ENCODE results near the gene GKN2. TPM values are rescaled to one million over a fixed set of nuclear protein-coding genes. Genes with fewer than 3 reads are reported as not detected.

GKN2 gene
- polyA plus RNA-seq, 3 donors, result not detected

DNA sequence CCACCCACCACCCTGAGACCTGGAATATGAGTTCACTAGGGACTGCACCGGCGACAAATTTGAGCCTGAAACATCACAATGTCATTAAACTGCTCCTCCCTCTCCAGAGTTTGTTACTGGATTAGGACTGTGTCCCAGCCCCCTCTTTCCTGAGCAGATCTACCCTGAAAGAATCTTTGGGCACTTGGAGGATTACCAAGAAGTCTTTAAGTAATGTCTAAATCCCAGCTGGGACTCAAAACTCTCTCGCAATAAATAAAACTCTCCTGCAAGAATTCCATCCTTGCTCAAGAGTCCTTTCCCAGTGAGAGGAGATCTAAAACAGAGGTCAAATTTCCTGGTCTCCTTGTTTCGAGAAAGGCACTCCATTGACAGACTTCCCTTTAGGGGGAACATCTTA is 20.9 kb downstream of the GKN2 start:
- DNase-seq (ENCODE audit: extremely low read depth in 1 of 11, low read depth in 9 of 11, low spot score in 4 of 11), result no peak

DNA sequence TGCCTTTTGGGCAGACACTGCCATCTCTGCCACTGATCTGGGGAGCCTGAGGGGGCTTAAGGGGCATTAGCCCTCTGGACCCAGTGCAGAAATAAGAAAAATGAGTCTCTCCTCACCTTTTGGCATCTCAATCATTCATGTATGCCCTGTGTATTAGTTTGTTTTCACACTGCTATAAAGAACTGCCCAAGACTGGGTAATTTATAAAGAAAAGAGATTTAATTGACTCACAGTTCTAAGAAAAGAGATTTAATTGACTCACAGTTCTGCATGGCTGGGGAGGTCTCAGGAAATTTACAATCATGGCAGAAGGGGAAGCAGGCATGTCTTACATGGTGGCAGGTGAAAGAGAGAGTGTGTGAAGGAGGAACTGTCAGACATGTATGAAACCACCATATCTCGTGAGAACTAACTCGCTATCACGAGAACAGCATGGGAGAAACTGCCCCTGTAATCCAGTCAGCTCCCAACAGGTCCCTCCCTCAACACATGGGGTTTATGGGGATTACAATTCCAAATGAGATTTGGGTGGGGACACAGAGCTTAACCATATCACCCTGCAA is 21.5 kb downstream of the GKN2 start:
- DNase-seq (ENCODE audit: extremely low read depth in 1 of 11, low read depth in 9 of 11, low spot score in 4 of 11), result no peak

- DNase-seq (ENCODE audit: extremely low read depth in 1 of 11, low read depth in 9 of 11, low spot score in 4 of 11), result no peak
Measured at GRCh38 chr2:68926796-68927195, 25.9 kb downstream of the GKN2 start.

GRCh38 chr2:68925295-68925896 is 27.3 kb downstream of the GKN2 start:
- peak in 10 of 11 donors; percentile 4 to 46 (median 31) for DNase-seq (ENCODE audit: extremely low read depth in 1 of 11, low read depth in 9 of 11, low spot score in 4 of 11)

DNA sequence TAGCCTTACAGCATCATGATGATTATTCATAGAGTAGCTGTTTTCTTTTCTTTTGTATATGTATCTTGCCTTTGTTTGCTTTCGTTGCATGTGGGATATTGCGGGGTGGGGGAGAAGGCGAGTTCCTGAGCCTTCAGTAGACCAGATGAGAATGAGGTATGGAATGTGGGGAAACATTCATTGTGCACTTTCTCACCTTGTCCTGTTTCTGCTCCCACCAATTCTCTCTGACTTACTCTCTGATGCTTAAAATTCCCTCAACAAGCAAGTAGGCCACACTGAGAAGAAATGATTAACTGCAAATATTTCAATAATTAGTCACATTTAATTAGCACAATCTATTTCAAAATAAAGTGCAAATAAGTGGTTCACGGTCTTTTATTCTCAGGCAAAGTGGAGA is 31.0 kb downstream of the GKN2 start:
- DNase-seq (ENCODE audit: extremely low read depth in 1 of 11, low read depth in 9 of 11, low spot score in 4 of 11), result no peak

DNA sequence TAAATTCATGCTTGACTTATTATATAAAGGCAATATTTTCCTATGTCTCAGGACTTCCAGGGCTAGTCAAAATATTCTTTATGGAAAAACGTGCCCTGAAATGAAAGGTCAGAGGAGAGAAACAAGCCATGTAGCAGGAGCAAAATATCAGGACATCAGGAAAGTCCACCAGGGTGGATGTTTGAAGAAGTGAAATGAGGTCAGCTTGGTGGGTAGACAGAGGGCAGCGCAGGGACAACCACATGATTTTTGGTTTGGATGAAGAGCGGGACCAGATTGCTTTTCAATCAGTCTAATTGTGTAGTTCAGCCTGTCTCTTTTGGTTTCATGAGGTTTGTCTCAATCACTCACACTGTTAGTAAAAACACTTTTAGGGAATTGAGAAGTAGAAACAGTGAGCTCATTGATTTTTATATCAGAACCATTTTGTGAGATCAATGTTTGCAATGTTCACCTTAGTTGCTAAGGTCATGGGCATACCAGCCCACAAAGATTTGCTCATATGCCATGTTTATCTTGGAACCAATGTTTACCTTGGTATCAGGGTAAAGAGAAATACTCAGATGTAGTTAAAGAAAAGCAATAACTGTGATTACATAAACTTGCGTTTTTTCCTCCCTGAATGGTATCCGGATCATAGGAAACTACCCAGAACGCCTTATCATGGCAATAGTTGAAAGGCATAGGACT is 32.1 kb downstream of the GKN2 start:
- no peak for DNase-seq (ENCODE audit: extremely low read depth in 1 of 11, low read depth in 9 of 11, low spot score in 4 of 11)

- DNase-seq (ENCODE audit: extremely low read depth in 1 of 11, low read depth in 9 of 11, low spot score in 4 of 11), result no peak
Measured at GRCh38 chr2:68918497-68918896, 34.2 kb downstream of the GKN2 start.

DNA sequence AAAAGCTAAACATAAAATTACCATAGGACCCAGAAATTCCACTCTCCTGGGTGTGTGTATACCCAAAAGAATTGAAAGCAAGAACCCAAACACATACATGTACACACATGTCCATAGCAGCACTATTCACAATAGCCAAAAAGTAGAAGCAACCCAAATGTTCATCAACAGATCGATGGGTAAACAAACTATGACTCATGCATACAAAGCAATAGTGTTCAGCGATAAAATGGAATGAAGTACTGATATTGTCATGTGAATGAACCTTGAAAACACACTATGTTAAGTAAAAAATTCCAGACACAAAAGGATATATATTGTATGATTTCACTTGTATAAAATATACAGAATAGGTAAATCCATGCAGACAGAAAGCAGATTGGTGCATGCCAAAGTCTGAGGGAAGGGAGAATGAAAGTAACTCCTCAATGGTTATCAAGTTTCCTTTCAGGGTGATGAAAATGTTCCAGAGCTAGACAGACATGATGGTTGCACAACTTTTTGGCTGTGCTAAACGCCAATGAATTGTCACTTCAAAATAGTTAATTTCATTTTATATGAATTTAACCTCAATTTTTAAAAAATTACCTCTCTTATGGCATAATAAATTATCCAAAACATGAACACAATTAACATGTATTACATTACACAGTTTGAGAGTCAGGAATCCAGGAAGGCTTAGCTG is 35.5 kb downstream of the GKN2 start:
- no peak for DNase-seq (ENCODE audit: extremely low read depth in 1 of 11, low read depth in 9 of 11, low spot score in 4 of 11)

DNA sequence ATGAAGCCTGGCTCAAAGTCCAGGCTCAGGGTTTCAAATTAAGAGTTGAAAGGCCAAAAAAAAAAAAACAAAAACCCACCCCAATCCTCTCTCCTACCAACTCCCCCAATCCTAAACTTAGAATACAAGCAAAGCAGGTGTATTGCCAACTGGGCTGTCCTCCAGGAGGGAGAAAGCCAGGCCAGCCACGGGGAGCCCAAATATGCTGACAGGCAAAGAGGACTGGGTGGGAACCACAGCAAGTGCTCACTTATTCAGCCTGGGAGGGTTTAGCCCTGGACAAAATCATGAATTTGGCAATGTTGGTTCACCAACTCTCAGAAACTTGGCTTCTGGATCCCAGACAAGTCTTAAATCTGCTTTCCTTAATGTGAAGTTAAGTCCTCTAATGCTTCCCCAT is 36.5 kb downstream of the GKN2 start:
- no peak for DNase-seq (ENCODE audit: extremely low read depth in 1 of 11, low read depth in 9 of 11, low spot score in 4 of 11)

GRCh38 chr2:68915393-68915792 is 37.3 kb downstream of the GKN2 start:
- no peak for DNase-seq (ENCODE audit: extremely low read depth in 1 of 11, low read depth in 9 of 11, low spot score in 4 of 11)

DNA sequence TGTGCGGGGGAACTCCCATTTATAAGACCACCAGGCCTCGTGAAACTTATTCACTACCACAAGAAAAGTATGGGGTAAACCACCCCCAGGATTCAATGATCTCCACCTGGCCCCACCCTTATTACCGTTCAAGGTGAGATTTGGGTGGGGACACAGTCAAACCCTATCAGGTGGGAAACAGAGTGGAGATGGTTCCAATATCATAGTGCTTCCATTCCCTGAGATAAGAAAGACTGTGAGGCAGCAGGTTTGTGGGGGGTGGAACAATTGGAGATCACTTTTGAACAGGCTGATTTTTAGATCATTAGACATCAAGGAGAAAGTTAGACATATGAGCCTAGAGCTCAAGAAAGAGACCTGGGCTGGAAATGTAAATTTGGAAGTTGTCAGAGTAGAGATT is 39.3 kb downstream of the GKN2 start:
- no peak for DNase-seq (ENCODE audit: extremely low read depth in 1 of 11, low read depth in 9 of 11, low spot score in 4 of 11)

GRCh38 chr2:68912732-68913131 is 40.0 kb downstream of the GKN2 start:
- DNase-seq (ENCODE audit: extremely low read depth in 1 of 11, low read depth in 9 of 11, low spot score in 4 of 11), result no peak

DNA sequence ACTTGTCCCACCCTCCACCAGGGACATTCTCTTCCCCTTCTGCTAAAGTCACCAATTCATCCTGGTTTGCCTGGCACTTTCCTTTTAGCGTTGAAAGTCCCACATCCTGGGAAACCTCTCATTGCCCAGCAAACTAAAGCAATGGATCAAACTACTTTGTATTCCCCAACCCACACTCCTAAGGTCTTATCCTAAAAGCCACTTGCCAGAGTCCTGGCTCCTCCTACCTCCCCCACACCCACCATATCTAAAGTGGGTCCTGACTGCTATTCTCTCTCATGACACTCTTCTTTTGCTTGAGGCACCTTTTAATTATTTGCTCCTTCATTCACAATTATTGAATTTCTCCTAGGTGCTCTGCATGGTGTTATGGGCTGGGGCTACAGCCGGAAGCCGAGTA is 40.6 kb downstream of the GKN2 start:
- no peak for DNase-seq (ENCODE audit: extremely low read depth in 1 of 11, low read depth in 9 of 11, low spot score in 4 of 11)

DNA sequence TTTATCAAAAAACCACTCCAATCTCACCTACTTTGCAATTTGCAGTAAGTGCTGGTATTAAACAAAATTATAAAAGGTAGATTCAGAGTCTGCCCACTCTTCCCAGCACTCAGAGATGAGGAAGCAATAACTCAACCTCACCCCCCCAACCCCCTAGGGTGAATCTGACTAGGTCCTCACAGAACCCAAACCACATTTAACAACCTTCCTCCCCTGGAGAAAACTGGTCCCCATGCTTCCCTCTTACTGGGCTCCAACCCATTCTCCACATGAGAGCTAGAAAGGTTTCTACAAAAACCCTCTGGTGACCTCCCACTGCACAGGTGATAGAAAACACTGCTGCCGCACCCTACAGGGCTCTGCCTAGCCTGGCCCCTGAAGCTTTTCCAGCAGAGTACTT is 41.0 kb downstream of the GKN2 start:
- no peak for DNase-seq (ENCODE audit: extremely low read depth in 1 of 11, low read depth in 9 of 11, low spot score in 4 of 11)

- no peak for DNase-seq (ENCODE audit: extremely low read depth in 1 of 11, low read depth in 9 of 11, low spot score in 4 of 11)
Measured at GRCh38 chr2:68911246-68911645, 41.4 kb downstream of the GKN2 start.

GRCh38 chr2:68909793-68910674 is 42.7 kb downstream of the GKN2 start:
- peak; percentile 29 to 63 (median 48) for DNase-seq (ENCODE audit: extremely low read depth in 1 of 11, low read depth in 9 of 11, low spot score in 4 of 11)

- DNase-seq (ENCODE audit: extremely low read depth in 1 of 11, low read depth in 9 of 11, low spot score in 4 of 11), result no peak
Measured at GRCh38 chr2:68908392-68908970, 44.2 kb downstream of the GKN2 start.

- no peak for DNase-seq (ENCODE audit: extremely low read depth in 1 of 11, low read depth in 9 of 11, low spot score in 4 of 11)
Measured at GRCh38 chr2:68907920-68908253, 44.8 kb downstream of the GKN2 start.

All from renal cortex interstitium (tissue), 11 donors.